HG03460 (cell line): Measurements from ENCODE around the gene TALDO1.

Experiments used
- ATAC-seq: cut with Tn5 transposase; IDR thresholded peaks from one replicate; pipeline ENCODE4 v1.9.1; 2021; ENCODE audit not compliant: unreplicated experiment

TALDO1 gene

DNA sequence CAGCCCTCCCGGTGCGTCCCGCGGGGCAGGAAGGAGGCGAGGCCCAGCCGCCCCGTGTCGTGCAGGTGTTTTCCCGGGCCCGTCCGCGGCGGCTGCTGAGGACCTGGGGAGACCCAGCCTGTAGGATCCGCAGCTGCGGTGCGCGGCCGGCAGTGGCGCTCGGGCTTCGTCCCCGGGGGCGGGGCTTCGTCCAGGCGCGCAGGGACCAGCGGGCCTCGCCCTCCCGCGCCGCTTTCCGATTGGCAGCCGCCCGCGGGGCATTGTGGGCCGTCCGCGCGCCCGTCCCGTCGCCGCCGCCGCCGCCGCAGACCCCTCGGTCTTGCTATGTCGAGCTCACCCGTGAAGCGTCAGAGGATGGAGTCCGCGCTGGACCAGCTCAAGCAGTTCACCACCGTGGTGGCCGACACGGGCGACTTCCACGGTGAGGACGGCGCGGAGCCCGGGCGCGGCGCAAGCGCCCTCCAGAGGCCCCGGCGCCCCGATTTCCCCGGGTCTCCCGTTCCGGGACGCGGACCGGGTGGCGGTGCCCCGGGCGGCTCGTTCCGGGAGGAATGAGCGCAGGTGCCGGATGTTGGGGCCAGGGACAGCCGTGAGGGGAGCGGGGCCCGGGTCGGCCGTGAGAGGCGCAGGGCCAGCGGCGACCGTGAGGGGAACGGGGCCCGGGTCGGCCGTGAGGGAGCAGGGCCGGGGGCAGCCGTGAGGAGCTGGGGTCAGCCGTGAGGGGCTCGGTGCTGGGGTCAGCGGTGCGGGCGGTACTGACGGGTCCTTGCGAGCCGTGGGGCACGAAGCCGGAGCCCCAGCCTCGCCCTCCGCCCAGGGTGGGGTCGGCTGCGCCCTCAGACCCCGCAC, at the start of gene TALDO1:
TALDO1 (plus strand) TSS at position 307 of the 849 bp plus-strand sequence; CDS start at position 325, 18 bp downstream.
- peak; percentile 84 for ATAC-seq

DNA sequence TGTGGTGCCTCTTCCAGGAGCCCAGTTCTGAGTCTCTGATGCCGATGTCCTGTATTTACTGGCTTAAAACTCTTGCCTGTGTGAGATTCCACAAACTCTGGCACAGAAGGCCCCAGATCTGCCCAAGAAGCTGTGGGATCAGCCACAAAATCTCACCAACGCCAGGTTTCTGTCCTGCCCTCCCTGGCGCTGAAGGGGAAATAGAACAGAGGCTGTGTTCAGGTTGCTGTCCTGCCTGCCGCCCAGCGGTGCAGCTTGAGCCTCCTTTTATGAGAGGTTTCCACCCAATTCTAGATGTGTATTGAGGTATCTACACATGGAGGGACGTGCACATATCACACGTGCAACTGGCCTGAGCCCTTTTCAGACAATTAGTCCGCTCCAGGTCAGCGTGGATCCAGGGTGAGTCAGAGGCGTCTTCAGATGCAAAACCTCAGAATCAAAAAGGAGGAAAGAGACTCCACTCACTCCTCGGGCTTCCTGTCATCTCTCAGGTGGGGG, 49.4 kb upstream of the TALDO1 start:
- ATAC-seq: no peak

GRCh38 chr11:698493-699115, 48.7 kb upstream of the TALDO1 start:
- no peak for ATAC-seq

GRCh38 chr11:699116-699508, 48.2 kb upstream of the TALDO1 start:
- no peak for ATAC-seq

DNA sequence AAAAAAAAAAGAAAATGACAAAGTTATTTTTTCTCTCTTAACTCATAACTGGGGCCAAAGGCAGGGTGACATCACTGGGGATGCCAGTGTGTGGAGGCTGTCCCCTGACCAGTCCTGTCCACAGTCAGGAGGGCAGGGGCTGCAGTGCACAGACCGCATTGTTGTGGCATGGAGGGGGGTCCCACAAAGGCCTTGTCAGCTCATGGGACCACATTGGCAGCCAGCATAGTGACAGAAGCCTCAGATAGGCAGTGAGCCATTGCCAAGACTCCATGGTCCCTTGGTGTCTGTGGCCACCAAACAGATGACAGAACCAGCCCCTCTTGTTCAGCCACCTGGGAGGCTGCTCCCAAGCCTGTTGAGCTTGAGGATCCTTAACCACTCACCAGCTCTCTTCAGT, 47.5 kb upstream of the TALDO1 start:
- ATAC-seq: no peak

- ATAC-seq: no peak
Observed at GRCh38 chr11:701741-702461, 45.4 kb upstream of the TALDO1 start.

- no peak for ATAC-seq
Observed at GRCh38 chr11:702462-703461, 44.5 kb upstream of the TALDO1 start.

- ATAC-seq: no peak
Observed at GRCh38 chr11:703506-703905, 43.8 kb upstream of the TALDO1 start.

DNA sequence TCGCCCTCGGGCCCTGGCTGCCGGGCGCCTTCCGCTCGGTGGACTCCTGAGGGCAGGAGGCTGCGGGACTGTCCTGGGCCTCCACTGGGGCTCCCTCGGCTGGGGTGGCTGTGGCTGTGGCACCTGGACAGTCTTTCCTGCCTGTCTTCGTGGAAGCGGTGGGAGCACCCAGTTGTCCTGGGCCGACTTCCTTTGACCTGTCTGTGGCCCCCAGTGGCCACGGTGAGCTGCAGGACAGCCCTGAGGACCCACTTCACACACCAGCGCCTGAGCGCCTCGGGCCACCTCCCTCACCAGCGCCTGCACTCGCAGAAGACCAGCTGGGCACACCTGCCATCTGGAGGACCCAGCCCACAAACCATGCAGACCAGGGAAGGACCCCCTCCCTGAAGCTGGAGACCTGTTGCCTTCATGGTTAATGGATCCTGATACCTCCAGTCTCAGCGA, 43.0 kb upstream of the TALDO1 start:
- no peak for ATAC-seq

- ATAC-seq: no peak
Observed at GRCh38 chr11:704781-705645, 42.3 kb upstream of the TALDO1 start.

- no peak for ATAC-seq
Observed at GRCh38 chr11:705646-706438, 41.4 kb upstream of the TALDO1 start, which contains the start of gene EPS8L2. Gene EPS8L2, plus strand, starts transcription at chr11:706231. Its CDS starts 3,177 bp downstream, at chr11:709408.

GRCh38 chr11:706439-706956, 40.8 kb upstream of the TALDO1 start:
- no peak for ATAC-seq

GRCh38 chr11:706957-707816, 40.1 kb upstream of the TALDO1 start:
- no peak for ATAC-seq

DNA sequence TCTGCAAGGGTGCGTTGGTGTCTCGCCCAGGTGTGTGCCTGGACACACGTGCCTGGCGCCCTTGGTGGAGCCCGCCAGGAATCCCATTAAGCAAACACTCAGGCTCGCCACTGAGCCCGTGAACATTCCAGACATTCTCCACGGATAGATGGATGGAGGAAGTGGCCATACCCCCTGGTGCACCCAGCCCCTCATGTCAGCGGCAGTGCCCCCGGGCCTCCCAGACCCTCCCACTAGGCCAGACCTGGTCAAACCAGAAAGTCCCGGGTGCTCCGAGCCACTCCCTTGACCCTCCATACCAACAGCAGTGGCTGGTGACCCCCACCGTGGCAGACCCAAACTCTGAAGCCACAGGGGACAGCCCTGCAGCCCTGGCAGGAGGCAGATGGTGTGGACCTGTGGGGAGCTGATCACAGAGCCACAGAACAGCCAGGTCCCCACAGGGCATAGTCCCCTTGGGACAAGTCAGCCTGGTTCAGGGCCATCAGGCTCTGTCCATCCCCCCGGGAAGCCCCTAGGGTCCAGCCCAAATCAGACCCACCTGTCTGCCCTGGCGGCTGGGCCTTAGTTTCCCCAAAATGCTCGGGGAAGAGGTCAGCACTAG, 39.3 kb upstream of the TALDO1 start:
- ATAC-seq: no peak

- no peak for ATAC-seq
Observed at GRCh38 chr11:708511-708910, 38.8 kb upstream of the TALDO1 start.

DNA sequence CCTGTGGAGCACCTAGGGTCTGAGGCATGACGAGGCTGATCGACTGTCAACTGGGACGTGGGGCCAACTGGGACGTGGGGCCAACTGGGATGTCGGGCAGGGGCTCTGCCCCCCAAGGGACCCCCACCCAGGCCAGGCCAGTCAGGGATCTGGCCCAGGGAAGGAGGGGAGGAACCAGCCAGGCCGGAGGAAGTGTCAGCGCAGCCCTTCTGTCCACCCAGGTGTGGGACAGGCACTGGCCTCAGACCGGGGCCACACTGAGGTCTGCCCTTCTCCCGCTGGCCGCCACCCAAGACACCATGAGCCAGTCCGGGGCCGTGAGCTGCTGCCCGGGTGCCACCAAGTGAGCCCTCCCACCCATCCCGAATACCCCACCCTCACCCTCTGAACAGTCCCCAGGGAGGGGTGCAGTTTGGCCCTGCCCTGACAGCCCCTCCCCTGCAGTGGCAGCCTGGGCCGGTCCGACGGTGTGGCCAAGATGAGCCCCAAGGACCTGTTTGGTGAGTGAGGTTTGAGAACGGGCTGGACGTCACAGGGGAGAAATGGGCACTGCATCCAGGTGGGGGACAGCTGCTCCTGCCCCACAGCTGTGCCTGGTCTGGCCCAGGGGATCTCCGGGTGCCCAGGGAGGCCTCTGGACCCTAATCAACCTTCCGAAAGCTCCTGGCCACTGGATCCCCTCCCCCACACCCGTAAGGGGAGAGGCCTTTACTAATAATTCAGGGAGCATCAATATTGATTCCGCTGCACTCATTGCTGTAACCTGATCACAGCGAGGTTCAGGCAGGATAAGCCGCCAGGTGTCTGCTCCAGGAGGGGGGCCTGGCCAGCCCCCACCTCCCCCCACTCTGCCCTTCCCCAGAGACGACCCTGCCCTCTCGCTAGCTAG, 37.9 kb upstream of the TALDO1 start:
- no peak for ATAC-seq
